ENCODE data around the gene PSMD1.
"Not testable (repeated sequence)": the region's sequence is repeated elsewhere in the genome, so short reads cannot be mapped to it uniquely, and the experiment has no call there.

The PSMD1 gene

DNA sequence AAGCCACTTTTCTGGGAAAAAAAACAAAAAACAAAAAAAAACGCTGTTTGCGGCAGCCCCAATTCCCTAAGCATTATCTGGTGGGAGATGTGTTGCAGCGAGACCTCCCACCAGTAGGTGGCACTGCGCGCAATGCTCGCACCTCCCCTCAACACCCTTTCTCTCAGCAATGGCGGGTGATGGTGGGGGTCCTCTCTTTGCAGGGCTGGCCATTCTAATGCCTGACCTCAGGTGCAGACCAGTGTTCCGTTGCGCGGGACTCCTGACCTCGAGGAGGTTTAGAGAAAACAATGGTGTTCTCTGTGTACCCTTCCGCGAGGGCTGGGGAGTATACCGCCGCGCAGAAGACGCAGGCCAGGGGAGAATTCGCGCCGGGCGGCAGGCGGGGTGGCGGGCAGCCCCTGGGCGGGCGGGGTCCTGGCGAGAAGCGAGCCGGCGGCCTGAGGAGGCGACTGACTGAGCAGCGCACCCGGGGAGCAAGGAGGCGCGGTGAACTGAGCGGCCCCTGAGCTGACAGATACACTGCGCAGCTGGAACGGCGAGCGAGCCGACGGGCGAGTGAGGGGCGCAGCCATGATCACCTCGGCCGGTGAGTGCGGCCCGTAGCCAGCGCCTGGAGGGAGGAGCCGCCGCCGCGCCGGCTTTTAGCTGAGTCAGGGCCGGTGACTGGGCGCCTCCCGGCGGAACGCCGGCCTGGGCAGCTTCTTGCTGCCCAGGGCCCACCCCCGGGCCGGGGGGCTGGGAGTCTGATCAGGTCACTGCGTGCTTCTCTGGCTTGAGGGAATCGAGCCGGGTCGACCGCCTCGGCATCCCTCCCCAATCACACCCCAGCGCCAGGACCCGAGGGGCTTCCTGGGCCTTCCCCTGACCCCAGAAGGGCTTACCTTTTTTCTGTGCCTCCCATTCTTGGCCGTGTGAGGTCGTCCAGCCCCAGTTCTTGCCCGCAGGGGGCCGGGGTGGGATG lies at the start of gene PSMD1:
Gene PSMD1, plus strand, starts transcription at position 415 of the 964 bp plus-strand sequence. Its CDS starts 159 bp downstream, at position 574.
- in situ Hi-C loops (cut with HindIII; ENCODE audit: low sequenced_read_pairs), result loop anchor here (5.0 kb wide), 1 partner anchor 144 kb away; no protein-coding TSS in a partner anchor

DNA sequence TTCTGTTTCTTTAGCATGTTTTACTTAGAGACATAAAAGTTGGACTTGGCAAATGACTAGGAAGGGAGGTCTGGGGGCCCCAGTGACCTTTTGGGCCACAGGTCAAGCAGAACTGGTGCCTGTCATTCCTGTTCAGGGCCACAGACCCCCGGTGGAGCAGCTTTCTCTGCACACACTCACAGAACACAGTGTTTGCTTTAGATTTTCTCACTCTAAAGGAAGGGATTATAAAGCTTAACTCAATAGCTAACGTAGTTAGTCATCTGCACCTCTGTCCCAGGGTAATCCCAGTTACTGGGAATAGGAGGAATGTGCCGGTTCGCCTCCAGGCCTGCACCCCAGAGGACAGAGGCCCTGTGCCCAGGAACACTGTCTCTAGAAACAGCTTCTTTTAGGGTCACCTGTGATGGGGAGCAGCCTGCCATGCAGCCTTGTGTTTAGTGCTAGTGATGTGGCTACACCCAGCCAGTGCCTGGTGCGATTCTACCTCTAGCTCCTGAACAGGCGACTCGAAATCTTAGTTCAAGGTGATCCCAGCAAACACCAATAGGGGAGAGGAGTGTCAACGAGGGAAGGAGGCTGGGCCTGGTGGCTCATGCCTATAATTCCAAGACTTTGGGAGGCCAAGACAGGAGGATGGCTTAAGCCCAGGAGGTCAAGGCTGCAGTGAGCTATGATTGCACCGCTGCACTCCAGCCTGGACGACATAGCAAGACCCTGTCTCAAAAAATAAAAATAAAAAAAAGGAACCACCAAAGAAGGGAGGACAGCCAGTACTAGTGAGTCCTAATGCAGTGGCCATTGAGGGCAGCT lies 49.2 kb upstream of the PSMD1 start:
- in situ Hi-C loops (cut with HindIII; ENCODE audit: low sequenced_read_pairs), result no loop called here

DNA sequence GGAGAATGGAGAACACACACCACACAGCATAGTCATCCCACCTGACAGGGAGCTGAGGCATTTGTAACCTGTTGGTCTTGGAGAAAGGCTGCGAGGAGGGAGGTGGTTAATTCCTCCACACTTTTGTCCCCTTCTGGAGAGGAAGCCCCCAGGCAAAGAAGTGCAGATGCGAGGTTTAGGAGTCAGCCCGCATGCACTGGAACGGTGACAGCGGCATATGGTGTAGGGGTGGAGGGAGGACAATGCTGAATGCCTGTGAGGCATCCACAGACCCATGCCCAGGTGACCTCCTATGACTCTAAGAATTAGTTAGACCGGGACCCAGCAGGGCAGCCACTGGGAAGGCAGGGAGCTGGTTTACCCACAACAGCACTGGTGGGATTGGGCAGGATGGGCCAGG lies 48.5 kb upstream of the PSMD1 start:
- in situ Hi-C loops (cut with HindIII; ENCODE audit: low sequenced_read_pairs), result no loop called here

DNA sequence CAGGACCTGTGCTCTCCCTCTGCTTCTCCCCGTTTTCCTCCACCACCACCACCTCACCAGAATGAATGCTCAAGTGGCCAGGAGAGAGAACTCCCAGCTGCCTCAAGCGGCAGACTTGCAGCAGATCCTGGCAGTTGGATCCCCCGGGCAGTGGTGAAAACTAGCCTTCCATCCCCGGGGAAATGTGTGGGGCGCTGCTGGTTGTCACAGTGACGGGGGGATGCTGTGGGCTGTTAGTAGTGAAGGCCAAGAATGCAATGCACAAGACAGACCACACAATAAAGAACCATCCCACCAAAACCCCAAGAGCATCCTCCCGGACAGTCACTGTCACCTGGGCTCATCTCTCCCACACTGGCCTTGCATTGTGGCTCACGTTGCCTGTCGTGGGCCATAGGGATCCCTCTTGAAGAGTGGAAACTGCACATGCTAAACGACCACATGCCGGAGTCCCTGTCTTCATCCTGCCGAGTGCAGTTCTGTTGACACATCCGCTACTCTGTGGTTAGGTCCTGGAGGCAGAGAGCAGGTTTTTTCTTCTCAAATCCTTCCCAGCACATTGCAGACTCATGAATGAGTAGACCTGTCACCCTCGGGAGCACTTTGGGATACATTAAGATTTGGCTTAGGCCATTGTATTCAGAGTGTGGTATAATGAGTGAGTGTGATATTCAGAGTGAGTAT lies 47.3 kb upstream of the PSMD1 start:
- in situ Hi-C loops (cut with HindIII; ENCODE audit: low sequenced_read_pairs), result no loop called here

DNA sequence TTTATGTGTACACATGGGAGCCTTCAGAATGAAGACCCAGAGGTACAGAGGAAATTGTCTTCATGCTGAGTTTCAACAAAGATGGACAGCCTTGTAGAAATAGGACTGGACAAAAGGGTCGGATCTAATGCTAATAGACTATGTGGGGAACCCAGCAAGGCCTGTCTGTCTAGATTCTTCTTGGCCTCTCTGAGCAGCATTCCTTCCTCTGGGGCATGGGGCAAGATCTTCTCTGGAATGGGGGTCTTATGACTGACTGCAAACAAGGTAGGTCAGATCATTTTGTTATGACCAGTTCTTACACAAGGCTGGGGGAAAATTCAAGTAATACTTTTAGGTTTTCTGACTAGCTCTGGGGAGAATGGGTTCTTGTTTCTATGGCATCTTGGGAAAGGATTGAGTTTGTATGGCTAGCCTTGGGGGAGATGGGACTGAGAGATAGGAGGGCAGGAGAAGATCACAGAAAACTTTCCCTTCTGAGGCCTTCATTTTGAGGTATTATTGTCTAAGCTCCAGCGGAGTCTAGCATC lies 46.4 kb upstream of the PSMD1 start:
- in situ Hi-C loops (cut with HindIII; ENCODE audit: low sequenced_read_pairs), result no loop called here

DNA sequence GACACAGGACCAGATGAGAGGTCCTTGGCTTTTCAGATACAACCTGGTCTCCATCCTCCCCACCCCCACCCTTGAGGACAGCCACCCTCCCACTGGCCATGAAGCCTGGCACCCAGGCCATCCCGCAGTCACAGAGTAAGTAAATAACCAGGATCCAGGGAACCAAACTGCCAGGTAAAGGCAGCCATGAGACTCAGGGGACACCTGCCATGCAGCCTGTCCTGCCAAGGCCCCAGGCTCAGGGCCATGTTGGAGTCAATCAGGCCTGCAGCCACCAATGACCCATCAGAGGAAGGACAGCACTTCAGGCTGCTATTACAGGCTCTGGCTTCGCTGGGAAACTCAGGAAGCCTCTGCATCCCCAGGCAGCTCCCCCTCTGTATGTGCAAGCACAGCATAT lies 45.1 kb upstream of the PSMD1 start:
- in situ Hi-C loops (cut with HindIII; ENCODE audit: low sequenced_read_pairs), result no loop called here

DNA sequence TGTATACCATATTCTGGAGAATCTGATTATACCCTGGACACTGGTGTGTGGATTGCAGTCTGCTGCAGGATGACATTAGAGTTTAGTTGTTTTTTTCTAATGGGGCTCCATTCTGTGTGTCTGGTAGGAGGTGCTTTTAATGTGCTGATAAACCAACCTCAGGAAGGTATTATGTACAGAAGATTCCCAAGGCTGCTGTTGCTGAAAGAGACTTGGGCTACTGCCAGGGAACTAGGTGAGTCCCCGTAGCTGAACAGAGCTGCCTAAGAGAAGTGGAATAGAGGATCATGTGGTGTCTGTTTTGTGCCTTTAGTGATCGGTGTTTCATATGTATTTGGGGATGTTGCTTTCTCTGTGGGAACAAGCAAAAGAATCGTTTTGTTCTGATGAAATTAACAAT lies 44.2 kb upstream of the PSMD1 start:
- in situ Hi-C loops (cut with HindIII; ENCODE audit: low sequenced_read_pairs), result no loop called here

DNA sequence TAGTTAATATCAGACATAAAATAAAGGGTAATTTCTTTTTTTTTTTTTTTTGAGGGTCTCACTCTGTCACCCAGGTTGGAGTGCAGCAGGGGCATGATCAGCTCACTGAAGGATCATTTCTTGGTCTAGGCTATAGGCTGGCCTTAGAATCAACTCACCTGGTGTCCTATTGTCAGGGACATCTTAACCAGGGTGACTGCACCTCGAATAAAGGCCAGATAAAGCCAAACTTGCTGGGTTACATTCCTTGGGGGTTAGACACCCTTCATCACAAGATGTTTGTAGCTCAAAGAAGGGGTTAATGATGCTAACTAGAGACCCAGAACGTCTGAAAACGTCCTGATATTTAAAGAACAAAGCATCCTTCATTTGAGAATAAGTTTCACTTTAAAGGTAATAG lies 42.8 kb upstream of the PSMD1 start:
- in situ Hi-C loops (cut with HindIII; ENCODE audit: low sequenced_read_pairs), result no loop called here

DNA sequence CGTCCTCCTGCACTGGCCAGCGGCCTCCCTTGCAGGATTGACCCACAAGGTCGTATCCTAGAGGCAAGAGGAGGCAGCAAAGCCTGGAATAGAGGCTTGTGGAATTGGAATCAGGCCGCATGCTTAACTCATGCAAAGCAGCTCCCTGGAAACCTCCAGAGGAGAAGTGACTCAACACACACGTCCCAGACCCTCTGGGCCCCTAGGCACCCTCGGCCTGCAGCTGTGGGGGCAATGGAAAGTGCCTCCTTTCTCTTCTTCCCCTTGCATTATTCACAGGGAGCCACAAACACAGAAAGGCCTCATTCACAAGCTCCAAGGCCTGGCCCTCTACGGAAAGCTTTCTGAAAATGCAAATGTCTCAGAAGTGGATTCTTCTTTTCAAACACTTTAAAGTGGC lies 41.2 kb upstream of the PSMD1 start:
- in situ Hi-C loops (cut with HindIII; ENCODE audit: low sequenced_read_pairs), result no loop called here

DNA sequence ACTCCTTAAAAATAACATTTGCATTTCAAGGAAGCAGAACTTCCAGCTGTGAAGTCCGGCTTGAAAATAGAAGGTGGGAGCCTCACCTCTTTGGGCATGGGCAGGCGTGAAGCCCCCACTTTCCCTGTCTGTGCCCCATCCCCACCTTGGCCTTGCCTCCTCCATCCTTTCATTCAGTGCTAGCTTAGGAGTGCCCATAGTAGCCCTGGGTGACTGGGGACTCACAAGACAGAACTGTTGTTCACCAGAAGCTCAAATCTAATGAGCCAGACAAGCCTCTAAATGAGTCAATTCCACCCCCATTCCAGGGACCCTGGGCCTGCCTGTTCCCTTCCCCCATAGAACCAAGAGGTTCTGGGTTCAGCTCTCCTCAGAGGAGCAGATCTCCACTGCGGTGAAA lies 40.7 kb upstream of the PSMD1 start:
- in situ Hi-C loops (cut with HindIII; ENCODE audit: low sequenced_read_pairs), result no loop called here

DNA sequence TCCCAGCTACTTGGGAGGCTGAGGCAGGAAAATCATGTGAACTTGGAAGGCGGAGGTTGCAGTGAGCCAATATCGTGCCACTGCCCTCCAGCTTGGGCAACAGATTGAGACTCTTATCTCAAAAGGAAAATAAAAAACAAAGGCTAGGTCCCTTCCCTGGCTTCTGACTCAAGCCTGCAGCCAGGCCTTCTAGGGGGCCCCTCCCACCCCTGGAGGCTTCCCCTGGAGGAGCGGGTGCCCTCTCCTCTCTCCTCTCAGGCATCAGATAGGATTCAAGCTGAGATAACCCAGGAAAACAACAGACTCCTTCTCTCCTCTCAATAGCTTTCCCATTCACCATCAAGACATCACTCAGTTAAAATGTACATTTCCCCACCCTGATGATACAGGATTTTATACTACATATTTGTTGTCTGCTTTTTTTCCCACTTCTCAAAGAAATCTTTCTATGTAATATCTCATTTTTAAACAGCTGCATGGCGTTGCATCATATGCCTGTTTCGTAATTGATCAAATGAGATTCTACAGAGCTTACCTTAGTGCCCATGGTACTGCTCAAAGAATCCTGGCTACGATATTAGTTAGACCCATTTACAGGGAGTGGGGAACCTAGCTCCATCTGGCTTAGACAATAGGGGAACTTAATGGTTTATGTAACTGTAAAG lies 40.0 kb upstream of the PSMD1 start:
- in situ Hi-C loops (cut with HindIII; ENCODE audit: low sequenced_read_pairs), result no loop called here

DNA sequence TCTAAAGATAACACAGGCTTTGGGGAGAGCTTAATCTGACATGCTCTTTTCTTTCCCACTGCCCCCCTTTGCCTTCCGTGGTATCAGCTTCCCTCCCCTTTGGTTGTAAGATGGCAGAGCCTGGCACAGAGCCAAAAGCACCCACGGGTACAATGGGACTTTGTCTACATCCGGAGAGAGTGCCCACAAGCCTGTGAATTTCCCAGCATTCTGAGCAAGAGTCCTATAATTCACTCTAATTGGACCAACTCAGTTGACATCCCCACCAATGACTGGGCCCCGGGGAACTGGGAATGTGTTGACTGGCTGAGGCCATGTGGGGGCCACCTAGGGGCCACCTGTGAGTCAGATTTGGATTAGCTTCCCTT lies 39.5 kb upstream of the PSMD1 start:
- in situ Hi-C loops (cut with HindIII; ENCODE audit: low sequenced_read_pairs), result no loop called here

DNA sequence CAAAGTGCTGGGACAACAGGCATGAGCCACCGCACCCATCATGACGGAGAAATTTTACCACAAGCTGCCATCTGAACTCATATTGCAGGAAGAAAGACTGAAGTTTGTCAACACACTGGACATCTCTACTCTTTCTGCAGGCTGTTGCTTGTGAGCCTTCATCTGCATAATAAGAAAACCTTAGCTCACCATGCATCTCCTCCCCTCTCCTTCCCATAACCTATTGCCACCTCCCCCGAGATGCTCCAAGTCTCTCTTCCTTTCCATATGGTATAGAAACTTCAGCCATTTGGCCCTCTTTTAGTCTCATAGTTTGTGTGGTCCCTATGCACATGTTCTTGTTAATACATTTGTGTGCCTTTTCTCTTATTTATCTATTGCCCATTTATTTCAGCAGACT lies 38.5 kb upstream of the PSMD1 start:
- in situ Hi-C loops (cut with HindIII; ENCODE audit: low sequenced_read_pairs), result no loop called here

DNA sequence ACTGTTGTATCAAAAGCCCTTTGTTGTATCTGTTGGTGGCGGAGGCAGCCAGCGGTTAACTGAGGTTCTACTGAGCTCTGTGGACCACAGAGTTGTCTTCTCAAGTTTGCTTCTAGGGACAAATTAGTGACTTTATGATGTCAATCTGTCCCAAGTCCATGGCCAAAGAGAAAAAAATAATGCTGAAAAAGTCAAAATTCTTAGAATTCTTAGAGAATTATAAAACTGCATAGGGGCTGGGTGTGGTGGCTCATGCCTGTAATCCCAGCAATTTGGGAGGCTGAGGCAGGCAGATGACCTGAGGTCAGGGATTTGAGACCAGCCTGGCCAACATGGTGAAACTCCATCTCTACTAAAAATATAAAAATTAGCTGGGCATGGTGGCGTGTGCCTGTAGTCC lies 31.6 kb upstream of the PSMD1 start:
- in situ Hi-C loops (cut with HindIII; ENCODE audit: low sequenced_read_pairs), result not testable (repeated sequence)

DNA sequence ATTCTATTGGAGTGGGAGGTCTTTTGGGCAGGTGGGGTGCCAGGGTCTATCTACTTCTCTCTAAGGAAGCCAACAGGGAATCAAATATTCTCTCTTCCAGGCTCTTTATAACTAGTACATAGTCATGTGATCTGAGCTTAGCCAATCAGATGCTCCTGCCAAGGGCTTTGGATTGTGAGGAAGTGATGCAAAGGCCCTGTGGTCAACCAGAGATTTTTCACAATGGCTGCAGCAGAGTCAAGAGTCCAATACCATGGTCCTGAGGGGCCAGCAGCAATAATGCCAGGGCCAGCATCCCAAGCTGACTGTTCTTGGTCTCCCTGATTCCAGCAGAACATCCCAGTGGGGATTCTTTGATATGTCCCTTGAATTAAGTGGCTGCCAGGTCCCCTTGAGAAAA lies 27.8 kb upstream of the PSMD1 start:
- in situ Hi-C loops (cut with HindIII; ENCODE audit: low sequenced_read_pairs), result no loop called here

DNA sequence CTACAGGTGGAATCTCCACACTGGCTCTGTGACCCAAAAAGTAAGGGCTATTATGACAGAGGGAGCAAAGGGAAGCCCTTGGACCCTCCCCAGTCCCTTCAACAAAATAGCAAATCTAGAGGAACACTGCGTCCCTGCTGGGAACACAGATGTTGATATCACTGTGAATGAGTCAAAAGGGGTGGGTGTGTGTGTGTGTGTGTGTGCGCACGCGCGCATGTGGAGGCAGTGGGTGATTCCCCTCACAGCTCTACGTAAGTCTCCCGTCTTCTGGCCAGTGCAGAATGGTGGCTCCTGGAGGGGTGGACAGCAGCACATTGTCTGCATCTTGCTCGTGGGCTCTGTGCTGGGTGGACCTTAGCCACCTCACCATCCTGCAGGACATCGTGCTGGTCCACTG lies 27.1 kb upstream of the PSMD1 start:
- in situ Hi-C loops (cut with HindIII; ENCODE audit: low sequenced_read_pairs), result no loop called here

DNA sequence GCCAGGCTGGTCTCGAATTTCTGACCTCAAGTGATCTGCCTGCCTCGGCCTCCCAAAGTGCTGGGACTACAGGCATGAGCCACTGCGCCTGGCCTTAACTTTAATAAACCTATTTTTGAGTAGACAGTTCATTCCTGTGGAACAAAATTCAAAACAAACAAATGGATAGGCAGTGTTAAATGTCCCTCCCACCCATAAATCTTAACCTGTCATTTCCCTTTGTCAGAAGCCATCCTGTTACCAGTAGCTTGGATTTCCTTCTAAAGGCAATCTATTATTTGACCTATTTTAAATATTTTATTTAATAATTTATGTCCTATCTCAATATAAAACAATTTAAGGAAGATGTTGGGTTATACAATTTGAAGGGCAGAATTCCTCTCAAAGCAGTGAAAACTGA lies 25.9 kb upstream of the PSMD1 start:
- in situ Hi-C loops (cut with HindIII; ENCODE audit: low sequenced_read_pairs), result no loop called here

DNA sequence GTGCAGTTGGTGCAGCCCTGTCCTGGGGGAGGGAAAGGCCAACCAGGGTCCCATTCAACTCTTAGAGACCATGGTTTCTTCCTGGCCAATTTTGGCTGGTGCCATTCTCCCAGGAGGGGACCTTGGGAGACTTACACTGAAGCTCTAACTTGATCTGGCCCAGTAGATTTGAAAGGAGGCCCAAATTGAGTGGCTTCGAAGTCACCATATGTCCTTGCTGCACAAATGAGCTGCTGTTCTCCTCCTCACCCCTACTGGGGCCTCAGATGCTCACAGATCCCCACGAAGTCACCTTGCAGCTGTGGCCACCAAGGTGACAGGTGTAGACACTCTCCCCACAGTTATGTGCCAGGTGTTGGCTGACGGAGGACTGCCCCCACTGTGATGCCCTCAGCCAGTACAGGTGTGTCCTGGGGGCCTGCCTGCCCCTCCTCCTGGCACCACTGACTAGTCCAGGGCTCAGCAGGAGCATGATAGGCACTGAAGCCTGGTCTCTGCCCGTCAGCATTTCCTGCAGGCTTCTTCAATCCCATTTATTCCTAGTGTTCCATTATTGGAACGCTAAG lies 24.0 kb upstream of the PSMD1 start:
- in situ Hi-C loops (cut with HindIII; ENCODE audit: low sequenced_read_pairs), result no loop called here

DNA sequence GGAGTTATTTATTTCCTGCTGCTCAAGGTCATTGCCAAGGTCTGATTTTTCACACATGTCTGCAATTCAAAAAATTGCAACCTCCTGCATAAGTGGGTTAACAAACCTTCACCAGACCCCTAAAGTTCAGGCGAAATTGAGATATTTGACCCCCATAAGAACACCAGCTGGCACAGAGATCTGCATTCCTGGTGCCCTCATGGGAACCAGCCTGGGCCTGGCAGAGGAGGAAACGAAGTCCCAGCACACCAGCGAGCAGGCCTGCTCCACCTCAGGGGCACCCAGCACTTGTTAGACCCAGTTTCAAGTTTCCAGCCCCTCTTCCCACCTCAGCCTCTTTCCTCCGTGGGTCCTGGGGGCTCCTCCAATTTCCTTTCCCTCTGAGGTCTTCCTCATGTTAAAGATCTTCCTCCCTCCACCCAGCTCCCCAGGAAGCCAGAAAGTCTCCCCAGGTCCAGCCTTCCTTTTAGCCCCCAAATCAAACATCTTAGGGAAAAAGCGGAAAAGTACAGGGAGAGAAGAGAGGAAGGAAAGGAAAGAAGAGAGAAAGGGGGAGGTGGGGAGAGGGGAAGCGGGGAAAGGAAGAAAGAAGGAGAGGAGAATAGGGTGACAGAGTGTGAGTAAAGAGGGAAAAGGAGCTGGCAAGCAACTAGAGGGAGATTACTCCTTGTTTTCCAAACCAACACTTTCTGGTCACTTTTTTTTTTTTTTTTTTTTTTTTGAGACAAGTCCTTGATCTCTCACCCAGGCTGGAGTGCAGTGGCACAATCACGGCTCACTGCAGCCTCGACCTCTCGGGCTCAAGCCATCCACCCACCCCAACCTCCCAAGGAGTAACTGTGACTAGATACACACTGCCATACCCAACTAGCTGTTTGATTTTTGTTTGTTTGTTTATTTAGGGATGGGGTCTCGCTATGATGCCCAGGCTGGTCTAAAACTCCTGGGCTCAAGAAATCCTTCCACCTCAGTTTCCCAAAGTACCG lies 23.2 kb upstream of the PSMD1 start:
- in situ Hi-C loops (cut with HindIII; ENCODE audit: low sequenced_read_pairs), result no loop called here
